K562 (cell line): ENCODE measurements around the gene PTK6. TPM values are rescaled to one million over a fixed set of nuclear protein-coding genes. Genes with fewer than 3 reads are reported as not detected.

ENCODE experiments used
- ATAC-seq: fragments of 200-7000 bp; cut with Tn5 transposase; 3 replicates; pipeline ENCODE4 v1.9.1; 2020; ENCODE audit warnings: moderate library complexity
- BruUV-seq: library from RNA; stranded (reverse); fragments of 400-500 nt; replicated peaks from 2 replicates; lab custom pipeline; 2021; lab: Mats Ljungman, UMichigan
- CTCF ChIA-PET: fragments of 300-600 bp; formaldehyde crosslinking; extraction: SDS; loops from one replicate; lab custom pipeline; 2021; ENCODE audit warnings: low intra/inter-chr PET ratio; lab: Yijun Ruan, JAX
- POLR2A ChIA-PET: fragments of 300-600, 350-650 bp; sonication (Branson Sonifier 250); formaldehyde crosslinking; extraction: SDS; loops from one replicate; lab custom pipeline; 2021; ENCODE audit warnings: antibody characterized with exemption, inconsistent platforms; lab: Yijun Ruan, JAX
- DNase-seq, 4 experiments: peaks; one replicate each; pipeline versions ENCODE4 v3.0.0 to v3.0.0-alpha.2; 2011 to 2018; ENCODE audit warnings: low spot score in 3 of 4, mixed read lengths in 3 of 4; ENCODE audit errors: extremely low read depth in 1 of 4
- FAIRE-seq: peaks from 2 replicates; lab custom pipeline; 2011; peaks lifted over from hg19 to GRCh38; lab: Jason Lieb, UNC
- H2AFZ ChIP-seq: 2 replicates; pipeline ENCODE4 v1.6.0; 2011; ENCODE audit warnings: low read depth, low read length, control low read depth, inconsistent platforms
- H3K27ac ChIP-seq: fragments of 200-600 bp; 3 replicates; pipeline ENCODE4 v1.8.0; 2011; ENCODE audit warnings: low read depth, mild to moderate bottlenecking, control low read depth, inconsistent platforms, low read length, moderate library complexity, mixed read lengths; ENCODE audit errors: extremely low read depth
- H3K27me3 ChIP-seq, 2 experiments: fragments of 300-600 bp in 1 of 2; 2 replicates in 1 of 2; 3 replicates in 1 of 2; pipeline versions ENCODE4 v1.6.0 to v1.8.0; 2011; ENCODE audit warnings: inconsistent platforms in 2 of 2, low read length in 2 of 2, mild to moderate bottlenecking in 1 of 2, mixed read lengths in 1 of 2, moderate library complexity in 1 of 2; ENCODE audit not compliant: control insufficient read depth in 2 of 2, insufficient read depth in 2 of 2
- H3K36me3 ChIP-seq: fragments of 300-600 bp; 3 replicates; pipeline ENCODE4 v1.8.0; 2011; ENCODE audit warnings: mild to moderate bottlenecking, low read length, inconsistent platforms; ENCODE audit not compliant: control insufficient read depth, insufficient read depth
- H3K4me1 ChIP-seq, 2 experiments: fragments of 200-600 bp in 1 of 2; replicated peaks in 1 of 2; 2 replicates in 1 of 2; 3 replicates in 1 of 2; pipeline versions ENCODE4 v1.5.1 to v1.8.0; 2011; ENCODE audit warnings: inconsistent platforms in 2 of 2, low read length in 2 of 2, mild to moderate bottlenecking in 1 of 2, mixed read lengths in 1 of 2, moderate library complexity in 1 of 2; ENCODE audit not compliant: control insufficient read depth in 2 of 2, insufficient read depth in 2 of 2
- H3K4me2 ChIP-seq: 2 replicates; pipeline ENCODE4 v1.6.1; 2011; ENCODE audit warnings: low read length, control low read depth, inconsistent platforms, mixed read lengths; ENCODE audit not compliant: insufficient read depth
- H3K4me3 ChIP-seq: fragments of 200-600 bp; sonication (generic), shearing (Covaris generic); 2 replicates; pipeline ENCODE4 v1.5.1; 2016; ENCODE audit warnings: control low read depth, inconsistent platforms
- H3K79me2 ChIP-seq: fragments of 200-600 bp; 3 replicates; pipeline ENCODE4 v1.8.0; 2011; ENCODE audit warnings: low read length, inconsistent platforms; ENCODE audit not compliant: control insufficient read depth, insufficient read depth
- H3K9ac ChIP-seq, 2 experiments: 2 replicates each; pipeline versions ENCODE4 v1.6.0 to v1.6.1; 2011; ENCODE audit warnings: low read depth in 2 of 2, low read length in 2 of 2, control low read depth in 1 of 2, inconsistent platforms in 1 of 2, mild to moderate bottlenecking in 1 of 2, mixed read lengths in 1 of 2; ENCODE audit not compliant: insufficient read depth in 1 of 2
- H3K9me1 ChIP-seq: one replicate; pipeline ENCODE4 v1.6.0; 2011; ENCODE audit warnings: inconsistent platforms, mild to moderate bottlenecking, low read length, moderate library complexity; ENCODE audit not compliant: control insufficient read depth, insufficient read depth
- H3K9me3 ChIP-seq: replicated peaks from 2 replicates; pipeline ENCODE4 v1.5.1; 2011; ENCODE audit warnings: low read depth, low read length, inconsistent platforms; ENCODE audit not compliant: control insufficient read depth, insufficient read depth
- H4K20me1 ChIP-seq: replicated peaks from 2 replicates; pipeline ENCODE4 v1.6.1; 2011; ENCODE audit warnings: low read length, inconsistent platforms, mixed read lengths; ENCODE audit not compliant: control insufficient read depth, insufficient read depth
- CBX8 ChIP-seq: fragments of 200-600 bp; sonication (generic); IDR thresholded peaks from 2 replicates; pipeline ENCODE4 v1.6.1; 2012; ENCODE audit warnings: borderline replicate concordance, mixed run types, low read depth, mild to moderate bottlenecking, moderate library complexity, mixed read lengths, low read length, control low read depth, inconsistent platforms; ENCODE audit not compliant: poor library complexity, severe bottlenecking; ENCODE audit errors: extremely low read depth
- EZH2 ChIP-seq: IDR thresholded peaks from 2 replicates; pipeline ENCODE4 v1.6.1; 2012; ENCODE audit warnings: low read depth, mild to moderate bottlenecking, inconsistent platforms, low read length, borderline replicate concordance
- GABPA ChIP-seq: fragments of 200-800 bp; sonication (Bioruptor generic); conservative IDR thresholded peaks from 2 replicates; pipeline ENCODE4 v1.6.1; 2016; ENCODE audit warnings: low read depth, missing genetic modification characterization, missing compliant biosample characterization
- HDAC3 ChIP-seq: fragments of 450-650 bp; IDR thresholded peaks from 2 replicates; pipeline ENCODE4 v1.6.1; 2018; ENCODE audit warnings: borderline replicate concordance, mild to moderate bottlenecking, moderate library complexity; ENCODE audit not compliant: partially characterized antibody
- KAT8 ChIP-seq: fragments of 450-650 bp; IDR thresholded peaks from 2 replicates; pipeline ENCODE4 v1.6.1; 2016; ENCODE audit warnings: low read depth, mild to moderate bottlenecking
- MAFF ChIP-seq: IDR thresholded peaks from 2 replicates; pipeline ENCODE4 v1.6.1; 2012; ENCODE audit warnings: low read length, improper control_type of control experiment
- MCM3 ChIP-seq: fragments of 450-650 bp; IDR thresholded peaks from 2 replicates; pipeline ENCODE4 v1.6.1; 2016
- MCM7 ChIP-seq, 2 experiments: fragments of 450-650 bp; IDR thresholded peaks; 2 replicates each; pipeline ENCODE4 v1.6.1; 2016 to 2018
- SMAD4 ChIP-seq: fragments of 250-450 bp; sonication (Bioruptor Pico); conservative IDR thresholded peaks from 2 replicates; pipeline ENCODE4 v1.8.0; 2021; ENCODE audit warnings: inconsistent platforms, mild to moderate bottlenecking, moderate library complexity
- SNRNP70 ChIP-seq: fragments of 200-400 bp; formaldehyde crosslinking; optimal IDR thresholded peaks from 2 replicates; pipeline ENCODE3; 2017; ENCODE audit warnings: low read depth, low read length
- TAF9B ChIP-seq: fragments of 450-650 bp; IDR thresholded peaks from 2 replicates; pipeline ENCODE4 v1.6.1; 2018; ENCODE audit warnings: mild to moderate bottlenecking; ENCODE audit not compliant: partially characterized antibody
- TFAM ChIP-seq: fragments of 250-450 bp; sonication (Bioruptor Pico); conservative IDR thresholded peaks from 2 replicates; pipeline ENCODE4 v1.5.0; 2021; ENCODE audit warnings: mild to moderate bottlenecking, moderate library complexity
- XRCC4 ChIP-seq: IDR thresholded peaks from one replicate; pipeline ENCODE4 v1.6.1; 2011; ENCODE audit not compliant: insufficient read depth, insufficient read length; ENCODE audit errors: extremely low read depth
- ZNF184 ChIP-seq: sonication (generic); formaldehyde crosslinking; IDR thresholded peaks from 2 replicates; pipeline ENCODE4 v1.5.0; 2020; ENCODE audit warnings: missing genetic modification reagents
- ZZZ3 ChIP-seq: fragments of 450-650 bp; IDR thresholded peaks from 2 replicates; pipeline ENCODE4 v1.6.1; 2016; ENCODE audit warnings: antibody characterized with exemption, mild to moderate bottlenecking, moderate library complexity
- WGBS: fragments of 100-300 bp; shearing (Covaris generic); methylation state at CpG from one replicate; pipeline ENCODE4 v1.1.6; 2016; ENCODE audit warnings: low coverage, mixed read lengths; ENCODE audit not compliant: insufficient coverage; ENCODE audit errors: missing lambda C conversion rate; 5-methylcytosine and 5-hydroxymethylcytosine counted together
- in situ Hi-C: fragments of 300-500 bp; cut with MboI; formaldehyde crosslinking; loops from 4 replicates; pipeline ENCODE4 v1.15.0; 2018; ENCODE audit warnings: inconsistent platforms, mixed read lengths
- intact Hi-C: fragments of 100-400 bp; cut with micrococcal nuclease; formaldehyde crosslinking; loops from 2 replicates; pipeline ENCODE4 v1.14.2; 2022
- polyA plus RNA-seq, 8 experiments: library from polyadenylated mRNA; depleted of rRNA in 4 of 8; stranded (reverse) in 5 of 8; unstranded in 3 of 8; fragments of >200 nt; fragmentation: Nextera tagmentation in 2 of 8; fragmentation: Illumina TruSeq in 1 of 8; extraction: Ambion mirVana in 2 of 8; extraction: Trizol in 1 of 8; gene quantifications; 2 replicates each; pipeline versions ENCODE4 v1.2.1 to v1.2.3, GENCODE V29; 2011 to 2014; ENCODE audit warnings: inconsistent platforms in 1 of 8, missing spikeins in 1 of 8
- total RNA-seq, 7 experiments: library from RNA; depleted of rRNA in 6 of 7; stranded (reverse); fragments of >200 nt in 6 of 7; fragmentation: Illumina TruSeq in 2 of 7; extraction: Trizol in 2 of 7; gene quantifications; 2 replicates each; pipeline versions ENCODE4 v1.2.1 to v1.2.3, GENCODE V29; 2011 to 2021; ENCODE audit warnings: low replicate concordance in 1 of 7
- TF ChIP-seq, protein P1 (sequence below): sonication (generic); formaldehyde crosslinking; IDR thresholded peaks from 2 replicates; pipeline ENCODE4 v1.9.0; 2022; ENCODE audit warnings: mild to moderate bottlenecking, missing genetic modification reagents
- TF ChIP-seq, protein P2 (sequence below): fragments of 450-650 bp; IDR thresholded peaks from 2 replicates; pipeline ENCODE4 v1.6.1; 2017; ENCODE audit warnings: antibody characterized with exemption

The PTK6 gene
- total and polyA plus RNA-seq, 9 of the 15 experiments (the other 6 are each of a cell fraction or from before 2014, with no cell fraction given): 0.07 TPM; not detected in 8

DNA sequence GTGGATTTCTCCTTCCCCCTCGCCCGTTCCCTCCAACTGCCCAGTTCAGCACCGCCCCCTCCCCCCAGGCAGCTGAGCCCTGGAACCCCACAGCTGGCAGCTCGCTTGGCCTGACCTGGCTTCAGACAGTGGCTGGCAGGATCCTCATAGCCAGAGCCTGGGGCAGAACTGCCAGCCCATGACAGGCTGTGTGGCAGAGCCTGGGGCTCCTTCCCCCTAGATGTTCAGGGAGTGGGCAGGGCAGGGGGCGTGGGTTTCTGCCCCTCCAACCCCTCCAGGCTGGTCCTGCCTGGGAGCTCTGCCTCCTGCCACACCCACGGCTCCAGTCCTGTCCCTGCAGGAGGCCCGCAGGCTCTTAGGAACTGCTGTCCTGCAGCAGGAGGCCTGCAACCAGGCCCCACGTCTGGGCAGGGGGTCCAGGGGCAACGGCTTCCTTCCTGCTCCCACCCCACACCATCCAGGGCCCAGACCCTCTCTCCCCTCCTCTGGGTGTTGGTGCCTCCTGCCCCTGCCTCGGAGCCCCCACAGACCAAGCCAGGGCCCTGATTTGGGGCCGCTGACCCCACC lies 55.1 kb downstream of the PTK6 start:
- FAIRE-seq (no peak), DNase-seq (no peak)
- H3K4me3 ChIP-seq: no peak overlapping the region
- H3K9ac ChIP-seq: no peak overlapping the region
- CTCF ChIA-PET: no interaction called here
- no peak overlapping the region for H3K4me2 ChIP-seq
- intact Hi-C loops: no loop called here
- no peaks in the 10 kb centered on the region for H3K9me3 ChIP-seq
- no peaks in the 10 kb centered on the region for H3K36me3 ChIP-seq
- peaks cover 0 to 34% of the 10 kb centered on the region in 2 experiments; a peak in 2 of 5 replicates for H3K4me1 ChIP-seq
- no peaks in the 10 kb centered on the region for H3K79me2 ChIP-seq
- BruUV-seq: no TSS peak
- no peak overlapping the region for H3K27ac ChIP-seq
- peaks cover 24 to 60% of the 10 kb centered on the region in 2 experiments; a peak in 4 of 5 replicates for H3K27me3 ChIP-seq
- WGBS: 2% methylated on average over 9 of the region's 11 CpGs
- TF ChIP-seq, protein P1, sequence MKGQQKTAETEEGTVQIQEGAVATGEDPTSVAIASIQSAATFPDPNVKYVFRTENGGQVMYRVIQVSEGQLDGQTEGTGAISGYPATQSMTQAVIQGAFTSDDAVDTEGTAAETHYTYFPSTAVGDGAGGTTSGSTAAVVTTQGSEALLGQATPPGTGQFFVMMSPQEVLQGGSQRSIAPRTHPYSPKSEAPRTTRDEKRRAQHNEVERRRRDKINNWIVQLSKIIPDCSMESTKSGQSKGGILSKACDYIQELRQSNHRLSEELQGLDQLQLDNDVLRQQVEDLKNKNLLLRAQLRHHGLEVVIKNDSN: no peak
- TF ChIP-seq ZZZ3: no peak
- TF ChIP-seq, protein P2, sequence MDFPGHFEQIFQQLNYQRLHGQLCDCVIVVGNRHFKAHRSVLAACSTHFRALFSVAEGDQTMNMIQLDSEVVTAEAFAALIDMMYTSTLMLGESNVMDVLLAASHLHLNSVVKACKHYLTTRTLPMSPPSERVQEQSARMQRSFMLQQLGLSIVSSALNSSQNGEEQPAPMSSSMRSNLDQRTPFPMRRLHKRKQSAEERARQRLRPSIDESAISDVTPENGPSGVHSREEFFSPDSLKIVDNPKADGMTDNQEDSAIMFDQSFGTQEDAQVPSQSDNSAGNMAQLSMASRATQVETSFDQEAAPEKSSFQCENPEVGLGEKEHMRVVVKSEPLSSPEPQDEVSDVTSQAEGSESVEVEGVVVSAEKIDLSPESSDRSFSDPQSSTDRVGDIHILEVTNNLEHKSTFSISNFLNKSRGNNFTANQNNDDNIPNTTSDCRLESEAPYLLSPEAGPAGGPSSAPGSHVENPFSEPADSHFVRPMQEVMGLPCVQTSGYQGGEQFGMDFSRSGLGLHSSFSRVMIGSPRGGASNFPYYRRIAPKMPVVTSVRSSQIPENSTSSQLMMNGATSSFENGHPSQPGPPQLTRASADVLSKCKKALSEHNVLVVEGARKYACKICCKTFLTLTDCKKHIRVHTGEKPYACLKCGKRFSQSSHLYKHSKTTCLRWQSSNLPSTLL: no peak
- TF ChIP-seq XRCC4: no peak
- TF ChIP-seq CBX8: no peak
- no peak for TF ChIP-seq SNRNP70
- no peak for TF ChIP-seq MCM7 (IDR thresholded peaks at IDR 0.05)
- no peak for TF ChIP-seq TFAM
- TF ChIP-seq MCM3: no peak
- TF ChIP-seq ZNF184: no peak
- no peak for TF ChIP-seq HDAC3
- TF ChIP-seq SMAD4 (CRISPR knock-in tag): no peak
- no peak for TF ChIP-seq KAT8
- no peak for TF ChIP-seq EZH2
- no peak for TF ChIP-seq TAF9B
- TF ChIP-seq GABPA (tag): no peak
- no peak for TF ChIP-seq MAFF
- TF ChIP-seq, all 486 proteins: peak for 0
- Histone ChIP-seq H3K9me1 (no peaks in the 10 kb centered on the region), H4K20me1 (0 out of 2 replicates have a peak, but pooled peaks cover 18% of the 10 kb centered on the region), H2AFZ (no peak overlapping the region)
- POLR2A ChIA-PET: interaction anchor here (0.6 kb wide), 2 partner anchors 12 to 116 kb away, joined by 4 read pairs; no protein-coding TSS in a partner anchor
- in situ Hi-C loops: no loop called here
- no peak for ATAC-seq
